ENCODE data around the gene FXYD6. TPM values are rescaled to one million over a fixed set of nuclear protein-coding genes. Genes with fewer than 3 reads are reported as not detected.

The FXYD6 gene
- total RNA-seq, 2 donors from 2014 or later = 6.4 to 29.8 TPM

- no peak for TF ChIP-seq CTCF (IDR thresholded peaks at IDR 0.05)
- Histone ChIP-seq H3K4me1 (no peaks in the 10 kb centered on the region), H3K4me3 (no peak overlapping the region), H3K36me3 (no peaks in the 10 kb centered on the region), H3K9ac (ENCODE audit: low read depth in 2 of 2, low read length in 2 of 2) (no peak overlapping the region), H3K9me3 (no peaks in the 10 kb centered on the region), H3K27me3 (no peaks in the 10 kb centered on the region), H3K27ac (no peak overlapping the region)
- DNase-seq = no peak
- intact Hi-C loops (cut with DNase I) = no loop called here
Observed at GRCh38 chr11:117918366-117919255, 42.2 kb upstream of the FXYD6 start.

GRCh38 chr11:117917591-117918151, 41.2 kb upstream of the FXYD6 start:
- Histone ChIP-seq H3K4me1 (no peaks in the 10 kb centered on the region), H3K9ac (ENCODE audit: low read depth in 2 of 2, low read length in 2 of 2) (no peak overlapping the region), H3K36me3 (no peaks in the 10 kb centered on the region), H3K9me3 (no peaks in the 10 kb centered on the region), H3K4me3 (no peak overlapping the region), H3K27ac (no peak overlapping the region), H3K27me3 (no peaks in the 10 kb centered on the region)
- intact Hi-C loops (cut with DNase I) = no loop called here
- no peak for TF ChIP-seq CTCF (IDR thresholded peaks at IDR 0.05)
- no peak for DNase-seq

- Histone ChIP-seq H3K36me3 (no peaks in the 10 kb centered on the region), H3K9ac (ENCODE audit: low read depth in 2 of 2, low read length in 2 of 2) (no peak overlapping the region), H3K27me3 (no peaks in the 10 kb centered on the region), H3K27ac (no peak overlapping the region), H3K9me3 (no peaks in the 10 kb centered on the region), H3K4me1 (no peaks in the 10 kb centered on the region), H3K4me3 (no peak overlapping the region)
- no peak for DNase-seq
- intact Hi-C loops (cut with DNase I) = no loop called here
- TF ChIP-seq CTCF (IDR thresholded peaks at IDR 0.05) = no peak
Observed at GRCh38 chr11:117916956-117917355, 40.5 kb upstream of the FXYD6 start.

- no peak for TF ChIP-seq CTCF (IDR thresholded peaks at IDR 0.05)
- H3K27me3 ChIP-seq = no peaks in the 10 kb centered on the region
- intact Hi-C loops (cut with DNase I) = no loop called here
- no peak overlapping the region for H3K4me3 ChIP-seq
- no peaks in the 10 kb centered on the region for H3K36me3 ChIP-seq
- H3K4me1 ChIP-seq = no peaks in the 10 kb centered on the region
- no peak overlapping the region for H3K27ac ChIP-seq
- no peak for DNase-seq
- no peaks in the 10 kb centered on the region for H3K9me3 ChIP-seq
- no peak overlapping the region for H3K9ac ChIP-seq (ENCODE audit: low read depth in 2 of 2, low read length in 2 of 2)
Observed at GRCh38 chr11:117915672-117916235, 39.3 kb upstream of the FXYD6 start.

GRCh38 chr11:117914991-117915618, 38.6 kb upstream of the FXYD6 start:
- TF ChIP-seq CTCF (IDR thresholded peaks at IDR 0.05) = no peak
- no peaks in the 10 kb centered on the region for H3K4me1 ChIP-seq
- H3K27me3 ChIP-seq = no peaks in the 10 kb centered on the region
- no peak overlapping the region for H3K9ac ChIP-seq (ENCODE audit: low read depth in 2 of 2, low read length in 2 of 2)
- no peak overlapping the region for H3K27ac ChIP-seq
- H3K4me3 ChIP-seq = no peak overlapping the region
- H3K36me3 ChIP-seq = no peaks in the 10 kb centered on the region
- intact Hi-C loops (cut with DNase I) = no loop called here
- H3K9me3 ChIP-seq = no peaks in the 10 kb centered on the region
- DNase-seq = no peak

Measured in colonic mucosa (tissue), 4 donors.